Stimulated activated CD4-positive, alpha-beta T cell treated with anti-CD3 and anti-CD28 coated beads, Interleukin-12 subunit alpha, Interleukin-12 subunit beta, amount 100 ng/mL, for 48 hours (primary cell): Measurements from ENCODE around the gene P2RY14.

Experiments
- DNase-seq, 3 donors: peaks; one replicate each; pipeline ENCODE4 v3.0.0-alpha.2; 2020; ENCODE audit warnings: low read depth in 2 of 3, low spot score in 1 of 3

The P2RY14 gene

GRCh38 chr3:151191095-151191494 lies 87.2 kb downstream of the P2RY14 start:
- no peak for DNase-seq

DNA sequence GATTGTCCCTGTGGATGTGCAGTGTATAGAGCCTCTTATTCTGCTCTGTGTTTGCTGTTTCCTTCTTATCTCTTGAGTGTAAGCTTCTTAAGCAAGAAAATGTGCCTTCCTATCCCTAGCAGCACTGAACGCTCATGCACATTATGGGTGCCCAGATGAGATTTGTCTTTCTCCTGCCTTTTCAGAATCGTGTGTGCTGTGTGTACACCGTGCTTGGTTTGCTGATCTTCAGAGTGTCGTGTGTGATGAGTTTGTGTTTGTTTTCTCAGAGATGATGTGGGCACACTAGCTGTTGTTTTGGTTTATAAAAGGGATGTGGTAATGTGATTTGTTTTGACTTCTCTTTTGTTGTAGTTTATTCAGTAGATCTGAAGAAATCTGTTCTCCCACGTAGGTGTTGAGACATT lies 95.1 kb downstream of the P2RY14 start:
- no peak for DNase-seq

DNA sequence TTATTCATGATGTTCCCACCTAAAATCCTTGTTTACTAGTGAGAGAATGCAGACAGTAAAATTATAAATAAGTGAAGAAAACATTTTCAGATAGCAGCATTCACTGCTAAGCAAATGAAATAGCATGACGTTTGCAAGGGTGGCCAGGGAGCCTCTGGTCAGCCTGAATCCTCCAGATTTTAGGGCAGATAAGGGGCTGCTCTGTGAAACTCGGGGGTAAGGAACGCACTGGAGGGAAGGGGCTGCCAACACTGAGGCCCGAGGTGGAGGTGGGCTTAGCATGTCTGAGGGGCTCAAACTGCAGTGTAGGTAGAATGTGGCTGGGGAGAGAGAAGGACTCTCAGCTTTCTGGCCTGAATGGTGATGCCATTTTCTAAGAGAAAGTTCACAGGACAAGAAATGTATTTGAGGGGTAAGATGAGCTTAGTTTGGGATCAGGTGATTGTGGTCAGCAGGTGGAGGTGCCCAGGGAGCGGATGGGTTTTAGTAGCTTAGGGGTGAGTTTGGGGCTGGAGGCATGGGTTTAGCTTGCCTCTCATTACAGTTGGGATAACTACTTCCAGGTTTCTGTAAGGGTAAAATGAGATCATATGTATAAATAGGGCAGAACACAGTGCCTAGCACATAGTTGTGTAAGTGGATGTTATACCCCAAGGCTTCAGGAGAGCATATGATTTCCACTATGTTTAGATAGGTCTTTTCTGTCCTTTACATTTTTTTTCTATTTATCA lies 95.8 kb downstream of the P2RY14 start:
- DNase-seq, result no peak

DNA sequence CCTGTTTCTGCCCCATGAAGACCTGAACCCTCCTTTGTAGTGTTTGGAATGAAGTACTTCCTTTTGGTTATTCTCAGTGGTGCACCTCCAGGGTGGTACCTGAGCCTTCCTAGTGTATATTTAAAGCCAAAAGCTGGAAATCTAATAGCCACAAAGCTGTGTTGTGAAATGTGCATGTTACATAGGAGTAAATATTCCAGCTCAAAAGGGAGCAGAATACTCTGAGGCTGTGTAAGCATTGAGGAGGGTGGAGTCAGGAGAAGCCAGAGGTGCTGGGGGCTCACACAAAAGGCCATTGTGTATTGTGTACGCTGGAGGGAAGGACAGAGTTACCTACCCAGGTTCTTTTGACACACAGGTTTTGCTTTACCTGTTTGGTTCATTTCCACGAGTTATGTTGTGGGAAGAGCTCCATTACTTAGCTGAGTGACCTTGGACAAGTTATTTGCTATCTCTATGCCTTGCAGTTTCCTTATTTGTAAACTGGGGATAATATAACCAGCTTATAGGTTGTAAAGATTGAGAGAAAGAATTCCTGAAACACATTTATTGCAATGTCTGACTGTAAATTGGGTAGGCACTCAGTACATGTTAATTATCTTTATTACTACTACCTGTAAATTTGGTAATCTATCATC lies 100.0 kb downstream of the P2RY14 start:
- DNase-seq, result no peak

GRCh38 chr3:151175952-151176351 lies 102.4 kb downstream of the P2RY14 start:
- no peak for DNase-seq

- no peak for DNase-seq
Measured at GRCh38 chr3:151174351-151174750, 104.0 kb downstream of the P2RY14 start.

- DNase-seq, result peak in 1 of 3 donors; percentile 33
Measured at GRCh38 chr3:151171145-151171757, 107.1 kb downstream of the P2RY14 start.

GRCh38 chr3:151169948-151170679 lies 108.2 kb downstream of the P2RY14 start:
- peak; percentile 29 to 45 (median 44) for DNase-seq

DNA sequence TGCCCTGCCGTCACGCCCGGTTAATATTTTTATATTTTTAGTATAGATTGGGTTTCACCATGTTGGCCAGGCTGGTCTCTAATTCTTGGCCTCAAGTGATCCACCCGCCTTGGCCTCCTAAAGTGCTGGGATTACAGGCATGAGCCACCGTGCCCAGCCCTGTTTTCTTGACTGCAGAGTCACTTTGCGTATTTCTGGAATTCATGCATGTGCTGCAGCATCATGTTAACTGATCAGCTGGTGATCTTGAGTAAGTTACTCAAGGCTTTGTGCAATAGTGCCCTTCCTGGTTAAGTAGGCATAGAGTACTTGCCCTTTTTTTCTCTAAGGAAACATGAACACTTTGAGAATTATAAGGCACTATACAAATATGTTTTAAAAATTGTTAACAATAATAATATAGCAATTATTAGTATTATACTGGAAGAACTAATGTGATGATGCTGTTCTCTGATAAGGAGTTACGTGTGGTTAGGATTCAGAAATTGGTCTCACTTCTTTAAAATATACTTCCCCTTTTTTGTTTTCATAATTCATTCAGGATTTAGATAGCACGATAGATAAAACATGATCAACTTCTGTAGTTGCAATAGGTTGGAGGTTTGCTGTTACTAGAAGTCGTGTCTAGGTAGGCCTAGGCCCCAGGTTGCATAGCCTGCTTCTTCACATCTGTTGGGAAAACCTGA lies 108.9 kb downstream of the P2RY14 start:
- no peak for DNase-seq

- peak; percentile 68 to 86 (median 85) for DNase-seq
Measured at GRCh38 chr3:151168269-151169094, 109.9 kb downstream of the P2RY14 start.

- DNase-seq, result no peak
Measured at GRCh38 chr3:151166161-151166560, 112.2 kb downstream of the P2RY14 start.

GRCh38 chr3:151165226-151165625 lies 113.1 kb downstream of the P2RY14 start:
- DNase-seq, result no peak
